Rectal smooth muscle tissue (tissue), 1 donor: Measurements from ENCODE around the gene ACVR2A.

ENCODE experiments used
- H3K27ac ChIP-seq: one replicate; pipeline ENCODE4 v1.7.0; 2013; ENCODE audit warnings: low read depth, low read length, inconsistent platforms
- H3K27me3 ChIP-seq: one replicate; pipeline ENCODE4 v1.7.0; 2013; ENCODE audit warnings: low read length; ENCODE audit not compliant: control insufficient read depth, insufficient read depth
- H3K36me3 ChIP-seq: one replicate; pipeline ENCODE4 v1.7.0; 2013; ENCODE audit warnings: low read length; ENCODE audit not compliant: control insufficient read depth, insufficient read depth
- H3K4me1 ChIP-seq: one replicate; pipeline ENCODE4 v1.7.0; 2013; ENCODE audit warnings: low read length; ENCODE audit not compliant: control insufficient read depth, insufficient read depth
- H3K4me3 ChIP-seq: one replicate; pipeline ENCODE4 v1.7.0; 2013; ENCODE audit warnings: low read length
- H3K9ac ChIP-seq: one replicate; pipeline ENCODE4 v1.7.0; 2013; ENCODE audit warnings: low read length

Gene ACVR2A

DNA sequence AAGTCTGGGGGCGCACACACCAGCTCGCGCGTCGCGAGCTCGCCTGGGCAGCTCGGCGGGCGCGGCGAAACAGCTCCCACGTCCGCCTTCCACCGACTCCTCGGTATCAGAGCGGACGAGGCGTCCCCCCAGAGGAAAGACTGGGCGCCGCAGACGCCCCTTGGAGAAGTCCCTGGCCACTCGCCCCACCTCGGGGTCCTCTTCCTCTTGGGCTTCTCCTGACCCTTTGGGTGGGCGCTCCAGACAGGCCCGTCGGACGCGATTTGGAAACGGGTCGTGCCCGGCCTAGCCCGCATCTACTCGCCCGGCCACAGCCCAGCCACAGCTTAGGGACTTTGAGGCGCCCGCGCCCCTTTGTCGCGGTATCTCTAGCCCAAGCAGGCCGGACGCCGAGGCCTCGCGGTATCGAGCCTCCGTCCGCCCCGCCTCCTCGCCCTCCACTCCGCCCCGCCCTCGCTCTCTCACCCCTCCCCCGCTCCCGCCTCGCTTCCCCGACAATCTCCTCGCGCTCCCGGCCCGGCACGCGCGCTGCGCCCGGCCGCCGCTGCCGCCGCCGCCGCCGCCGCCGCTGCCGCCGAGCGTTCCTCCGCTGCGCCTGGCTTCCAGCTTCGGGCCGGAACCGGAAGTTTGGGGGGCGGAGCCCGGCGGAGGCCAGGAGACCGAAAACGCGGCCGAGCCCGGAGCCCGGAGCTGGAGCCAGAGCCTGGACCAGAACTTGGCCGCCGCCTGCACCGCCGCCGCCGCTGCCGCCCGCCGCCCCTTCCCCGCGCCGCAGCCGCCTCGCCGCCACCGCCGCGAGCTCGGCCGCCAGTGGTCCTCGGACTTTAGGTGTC is 749 bp upstream of the ACVR2A start:
- H3K9ac ChIP-seq: peak overlapping the region; percentile 74
- peak overlapping the region; percentile 92 for H3K4me3 ChIP-seq
- peaks cover 12% of the 10 kb centered on the region for H3K4me1 ChIP-seq
- H3K27ac ChIP-seq: peak overlapping the region; percentile 95
- no peaks in the 10 kb centered on the region for H3K36me3 ChIP-seq
- H3K27me3 ChIP-seq: no peaks in the 10 kb centered on the region

DNA sequence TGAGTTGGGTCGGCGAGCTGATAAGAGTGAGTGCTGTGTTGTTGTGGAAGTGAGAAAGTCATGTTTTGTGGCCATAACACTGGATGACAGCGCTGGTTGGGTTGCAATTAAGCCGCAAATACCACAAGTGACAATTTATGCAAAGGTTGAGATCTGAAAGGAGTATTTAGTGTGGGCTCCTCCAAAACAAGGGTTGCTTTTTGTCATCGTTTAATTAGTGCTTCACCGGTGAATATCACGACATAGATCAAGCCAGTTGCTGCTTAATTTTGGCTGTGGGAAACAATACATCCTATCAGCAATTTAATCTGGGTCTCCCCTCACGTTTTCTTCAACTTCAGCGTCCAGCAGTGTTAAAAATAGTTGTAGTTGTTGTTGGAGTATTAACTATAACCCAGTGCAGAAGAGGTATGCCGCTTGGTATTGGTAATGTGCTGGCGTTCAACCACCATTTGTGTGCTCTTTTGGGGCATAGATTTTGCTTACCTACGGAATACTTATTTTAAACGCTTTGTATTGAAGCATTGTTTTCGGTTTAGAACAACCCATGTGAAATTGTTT is 662 bp downstream of the ACVR2A start:
- Histone ChIP-seq H3K9ac (no peak overlapping the region), H3K4me3 (peak overlapping the region; percentile 92), H3K4me1 (peaks cover 12% of the 10 kb centered on the region), H3K27ac (no peak overlapping the region), H3K36me3 (no peaks in the 10 kb centered on the region), H3K27me3 (no peaks in the 10 kb centered on the region)

DNA sequence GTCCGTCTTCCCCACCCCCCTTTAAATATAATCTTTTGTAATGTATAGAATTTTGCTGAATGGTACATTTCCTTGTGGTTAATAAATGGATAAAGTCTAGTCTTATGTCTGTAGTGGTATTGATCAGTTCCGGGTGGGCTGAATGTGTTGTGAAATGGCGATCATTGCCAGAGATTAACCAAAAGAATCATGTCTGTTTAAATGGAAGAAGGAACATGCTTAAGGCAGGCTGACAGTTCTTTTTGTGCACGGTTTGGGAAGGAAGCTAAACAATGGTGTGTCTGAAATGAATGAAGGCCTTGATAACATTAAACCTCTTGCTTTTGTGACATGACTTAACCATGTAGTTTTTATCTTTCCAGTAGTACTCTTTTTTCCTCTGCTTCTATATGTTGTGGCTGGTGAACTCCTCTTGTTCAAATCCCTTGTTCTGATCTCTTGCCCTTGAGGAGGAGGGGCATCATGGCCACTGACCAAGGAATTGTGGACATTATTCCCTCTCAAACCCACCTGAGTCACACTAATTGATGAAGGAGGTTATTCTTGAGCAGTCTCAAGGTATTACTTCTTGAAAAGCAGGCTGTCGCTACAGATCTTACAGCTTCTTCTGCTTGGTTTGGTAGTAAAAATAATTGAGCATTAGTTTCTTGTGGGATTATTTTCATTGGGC is 1.7 kb downstream of the ACVR2A start:
- peak overlapping the region; percentile 92 for H3K4me3 ChIP-seq
- no peak overlapping the region for H3K27ac ChIP-seq
- H3K9ac ChIP-seq: no peak overlapping the region
- H3K36me3 ChIP-seq: no peaks in the 10 kb centered on the region
- peaks cover 12% of the 10 kb centered on the region for H3K4me1 ChIP-seq
- H3K27me3 ChIP-seq: no peaks in the 10 kb centered on the region

DNA sequence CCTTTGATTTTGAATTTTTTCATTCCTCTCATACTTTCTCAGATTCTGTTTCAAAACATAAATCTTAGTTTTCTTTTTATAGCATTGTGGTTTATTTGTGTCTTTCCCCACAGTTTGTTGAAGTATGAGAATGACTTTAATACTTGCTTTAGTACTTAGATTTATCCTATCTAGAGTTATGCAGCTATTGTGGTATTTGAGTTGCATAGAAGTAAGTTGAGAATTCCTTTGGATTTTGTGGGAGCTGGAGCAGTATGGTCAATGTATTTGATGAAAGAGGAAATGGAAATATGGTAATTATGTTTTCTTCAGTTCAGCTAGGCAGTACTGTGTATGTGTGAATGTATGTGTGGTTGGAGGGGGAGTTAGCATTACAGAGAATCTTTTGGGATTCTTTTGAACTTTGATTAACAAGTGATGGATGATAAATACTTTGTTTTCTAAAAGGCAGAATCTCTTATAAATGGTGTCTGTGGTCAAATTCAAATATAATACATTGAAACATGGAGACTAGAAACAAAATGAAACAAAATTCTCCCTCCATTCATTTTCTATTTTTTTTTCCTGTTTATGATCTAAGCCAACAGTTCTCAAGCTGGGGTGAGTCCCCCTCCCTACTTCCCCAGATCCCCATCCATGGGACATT is 3.0 kb downstream of the ACVR2A start:
- Histone ChIP-seq H3K4me1 (peaks cover 8% of the 10 kb centered on the region), H3K27me3 (no peaks in the 10 kb centered on the region), H3K4me3 (no peak overlapping the region), H3K36me3 (no peaks in the 10 kb centered on the region), H3K27ac (no peak overlapping the region), H3K9ac (no peak overlapping the region)

DNA sequence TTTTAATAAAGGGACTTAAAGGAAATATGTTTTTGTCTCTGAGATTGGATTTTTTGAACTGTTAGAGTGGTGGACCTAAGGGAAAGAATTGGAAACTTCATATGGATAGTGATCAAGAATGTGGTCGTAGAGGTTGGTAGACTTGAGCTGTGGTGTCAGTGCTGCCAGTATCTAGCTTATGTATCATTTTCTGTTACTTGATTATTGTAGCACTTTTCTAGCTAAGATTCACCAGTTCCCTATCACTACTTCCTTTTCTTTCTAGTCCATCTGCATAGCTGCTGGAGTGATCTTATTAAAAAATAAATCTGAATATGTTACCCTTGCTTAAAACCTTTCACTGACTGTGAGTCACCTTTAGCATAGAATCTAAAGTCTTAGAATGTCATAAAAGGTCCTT is 6.0 kb downstream of the ACVR2A start:
- Histone ChIP-seq H3K4me1 (peaks cover 5% of the 10 kb centered on the region), H3K9ac (no peak overlapping the region), H3K27ac (no peak overlapping the region), H3K27me3 (no peaks in the 10 kb centered on the region), H3K36me3 (no peaks in the 10 kb centered on the region), H3K4me3 (no peak overlapping the region)

DNA sequence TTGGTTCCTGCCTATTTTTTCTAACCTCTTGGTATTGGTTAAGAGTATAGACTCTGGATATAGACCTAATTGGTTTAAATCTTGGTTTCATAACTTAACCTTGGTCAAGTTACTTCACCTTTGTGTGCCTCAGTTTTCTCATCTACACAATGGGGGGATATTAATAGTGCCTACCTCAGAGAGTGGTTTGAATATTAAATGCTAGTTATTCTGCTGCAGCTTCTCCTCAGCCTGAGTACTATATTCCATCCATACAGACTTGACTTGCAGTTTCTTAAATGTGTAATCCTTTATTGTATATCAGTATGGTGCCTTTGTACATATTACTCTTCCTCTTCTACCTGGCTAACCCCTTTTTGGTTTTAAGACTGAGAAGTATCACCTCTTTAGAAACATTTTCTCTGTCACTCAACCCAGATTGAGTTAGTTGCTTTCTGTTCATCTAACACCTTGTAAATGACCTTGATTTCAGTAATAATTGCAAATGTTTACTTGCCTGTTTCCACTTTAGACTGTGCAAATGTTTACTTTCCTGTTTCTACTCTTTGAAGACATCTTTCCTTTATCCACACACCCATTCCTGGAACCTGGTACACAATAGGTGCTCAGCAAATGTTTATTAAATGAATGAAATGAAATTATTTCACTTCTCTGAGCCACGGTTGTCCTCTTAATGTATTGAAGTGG is 6.6 kb downstream of the ACVR2A start:
- H3K4me1 ChIP-seq: peaks cover 5% of the 10 kb centered on the region
- H3K36me3 ChIP-seq: no peaks in the 10 kb centered on the region
- H3K4me3 ChIP-seq: no peak overlapping the region
- no peak overlapping the region for H3K9ac ChIP-seq
- no peaks in the 10 kb centered on the region for H3K27me3 ChIP-seq
- H3K27ac ChIP-seq: no peak overlapping the region

DNA sequence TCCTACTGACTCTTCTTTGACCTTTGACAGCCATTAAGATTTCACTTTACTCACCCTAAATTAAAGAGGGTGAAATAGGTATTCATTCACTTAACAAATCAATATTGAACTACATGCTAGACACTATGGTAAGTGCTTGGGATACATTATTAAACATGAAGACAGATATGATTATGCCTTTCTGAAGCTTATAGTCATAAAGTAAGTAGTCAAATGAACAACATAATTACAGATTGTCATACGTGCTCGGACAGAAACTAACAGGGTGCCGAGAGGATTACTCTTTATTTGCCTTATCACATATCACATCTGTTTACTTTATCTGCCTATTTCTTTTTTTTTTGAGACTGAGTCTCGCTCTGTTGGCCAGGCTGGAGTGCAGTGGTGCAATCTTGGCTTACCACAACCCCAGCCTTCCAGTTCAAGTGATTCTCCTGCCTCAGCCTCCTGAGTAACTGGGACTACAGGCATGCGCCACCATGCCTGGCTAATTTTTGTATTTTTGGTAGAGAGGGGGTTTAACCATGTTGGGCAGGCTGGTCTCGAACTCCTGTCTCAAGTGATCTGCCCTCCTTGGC is 9.8 kb downstream of the ACVR2A start:
- Histone ChIP-seq H3K4me1 (peaks cover 2% of the 10 kb centered on the region), H3K36me3 (no peaks in the 10 kb centered on the region), H3K27me3 (no peaks in the 10 kb centered on the region), H3K27ac (no peak overlapping the region), H3K9ac (no peak overlapping the region), H3K4me3 (no peak overlapping the region)

DNA sequence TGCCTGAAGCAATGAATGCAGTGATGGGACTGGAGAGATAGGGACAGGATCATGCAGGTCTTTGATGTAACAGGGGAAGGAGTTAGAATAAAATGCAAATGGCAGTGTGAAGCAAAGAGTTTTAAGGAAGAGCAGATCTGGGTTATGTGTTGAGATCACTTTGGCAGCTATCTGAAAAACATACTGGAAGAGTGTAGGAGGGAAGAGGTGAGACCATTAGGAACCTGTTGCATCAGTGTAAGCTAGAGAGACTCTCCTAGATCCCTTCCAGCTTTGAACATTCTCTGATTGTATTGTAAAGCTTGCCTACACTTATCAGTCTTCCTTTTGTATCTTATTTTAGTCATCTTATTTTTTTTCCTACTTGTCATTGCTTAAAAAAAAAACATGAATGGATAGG is 10.5 kb downstream of the ACVR2A start:
- no peak overlapping the region for H3K9ac ChIP-seq
- H3K27ac ChIP-seq: no peak overlapping the region
- no peaks in the 10 kb centered on the region for H3K27me3 ChIP-seq
- H3K36me3 ChIP-seq: no peaks in the 10 kb centered on the region
- H3K4me1 ChIP-seq: peaks cover 5% of the 10 kb centered on the region
- H3K4me3 ChIP-seq: no peak overlapping the region

DNA sequence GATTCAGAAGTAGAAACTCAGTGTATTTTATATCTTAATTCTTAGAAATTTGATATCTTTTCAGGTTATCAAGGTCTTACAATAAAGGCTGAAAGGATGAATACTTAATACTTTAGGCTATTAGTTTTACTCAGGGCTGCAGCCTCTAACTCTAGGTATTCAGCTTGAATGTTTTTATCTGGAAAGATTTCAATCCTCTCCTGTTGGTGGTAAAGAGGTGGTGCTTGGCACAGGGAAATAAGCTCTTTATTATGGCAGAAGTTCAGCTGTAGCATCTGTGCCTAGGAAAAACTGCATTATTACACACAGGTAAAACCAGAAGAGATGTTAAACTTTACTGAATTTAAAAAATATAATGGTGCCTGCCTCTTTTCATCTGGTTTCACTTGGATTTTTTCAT is 11.1 kb downstream of the ACVR2A start:
- H3K4me1 ChIP-seq: peaks cover 5% of the 10 kb centered on the region
- no peak overlapping the region for H3K9ac ChIP-seq
- no peaks in the 10 kb centered on the region for H3K27me3 ChIP-seq
- H3K27ac ChIP-seq: no peak overlapping the region
- H3K4me3 ChIP-seq: no peak overlapping the region
- H3K36me3 ChIP-seq: no peaks in the 10 kb centered on the region

DNA sequence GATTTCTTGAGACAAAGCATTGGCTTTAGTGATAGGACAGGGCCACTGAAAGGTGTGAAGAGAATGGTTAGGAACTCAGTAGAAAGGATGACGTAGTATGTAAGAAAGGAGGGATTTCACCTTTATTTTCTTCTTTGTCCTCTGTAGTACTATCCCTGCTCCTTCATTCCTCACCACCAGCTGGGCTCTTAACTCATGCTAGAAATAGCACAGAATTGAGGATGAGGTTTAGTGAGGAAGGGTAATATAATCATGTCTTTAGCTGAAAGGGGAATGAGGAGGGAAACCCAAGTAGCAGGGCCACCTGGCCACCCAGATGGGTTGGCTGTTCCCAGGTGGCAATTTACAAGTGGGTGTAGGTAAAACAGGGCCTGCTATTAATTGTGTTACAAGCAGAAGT is 15.2 kb downstream of the ACVR2A start:
- no peak overlapping the region for H3K4me3 ChIP-seq
- H3K9ac ChIP-seq: no peak overlapping the region
- no peaks in the 10 kb centered on the region for H3K27me3 ChIP-seq
- peaks cover 5% of the 10 kb centered on the region for H3K4me1 ChIP-seq
- no peaks in the 10 kb centered on the region for H3K36me3 ChIP-seq
- no peak overlapping the region for H3K27ac ChIP-seq

DNA sequence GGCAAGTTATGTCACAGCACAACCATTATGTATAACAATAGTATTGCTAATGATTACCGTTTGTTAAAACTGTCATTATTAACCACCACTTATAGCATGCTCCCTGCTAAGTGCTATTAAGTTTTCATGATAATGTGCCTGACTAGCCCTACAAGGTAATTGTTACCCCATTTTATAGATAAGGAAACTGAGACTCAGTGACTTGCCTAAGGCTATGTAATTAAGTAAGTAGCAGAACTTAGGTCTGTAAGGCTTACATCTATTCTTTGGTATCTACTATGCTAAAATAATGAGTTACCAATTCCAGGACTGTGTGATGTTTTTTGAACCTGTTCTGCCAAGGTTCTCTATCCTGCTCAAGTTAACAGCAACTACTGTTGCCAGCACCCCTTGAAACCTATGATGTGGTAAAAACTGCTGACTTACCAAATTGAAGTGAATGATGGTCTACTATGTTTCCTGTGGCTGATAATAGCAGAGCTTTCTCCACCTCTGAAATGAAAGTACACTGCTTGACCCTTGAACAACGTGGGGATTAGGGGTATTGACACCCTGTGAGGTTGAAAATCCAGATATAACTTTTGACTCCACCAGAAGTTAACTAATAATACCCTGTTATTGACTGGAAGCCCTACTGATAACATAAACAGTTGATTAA is 18.2 kb downstream of the ACVR2A start:
- Histone ChIP-seq H3K4me3 (no peak overlapping the region), H3K27me3 (no peaks in the 10 kb centered on the region), H3K36me3 (no peaks in the 10 kb centered on the region), H3K27ac (no peak overlapping the region), H3K9ac (no peak overlapping the region), H3K4me1 (peaks cover 5% of the 10 kb centered on the region)
